Neural progenitor cell (in vitro differentiated cells): ENCODE measurements around the gene PGBD5. TPM values are rescaled to one million over a fixed set of nuclear protein-coding genes. Genes with fewer than 3 reads are reported as not detected.

ENCODE experiments used
- DNase-seq: peaks from one replicate; pipeline ENCODE4 v3.0.0-alpha.2; 2016; ENCODE audit warnings: low spot score
- H2AFZ ChIP-seq: fragments of 200-600 bp; sonication (generic); replicated peaks from 2 replicates; pipeline ENCODE4 v1.6.1; 2016; ENCODE audit warnings: antibody characterized with exemption
- H3F3A ChIP-seq: fragments of 200-600 bp; sonication (generic); 2 replicates; pipeline ENCODE4 v1.6.1; 2016; ENCODE audit warnings: antibody characterized with exemption, low read depth
- H3K27ac ChIP-seq: fragments of 200-600 bp; sonication (generic); 2 replicates; pipeline ENCODE4 v1.5.1; 2016; ENCODE audit warnings: mild to moderate bottlenecking
- H3K27me3 ChIP-seq: fragments of 200-600 bp; sonication (generic); 2 replicates; pipeline ENCODE4 v1.6.1; 2016; ENCODE audit warnings: mild to moderate bottlenecking, moderate library complexity
- H3K36me3 ChIP-seq: fragments of 200-600 bp; sonication (generic); 2 replicates; pipeline ENCODE4 v1.5.1; 2016
- H3K4me1 ChIP-seq: fragments of 200-600 bp; sonication (generic); 2 replicates; pipeline ENCODE4 v1.6.1; 2016; ENCODE audit warnings: mixed run types
- H3K4me2 ChIP-seq: fragments of 200-600 bp; sonication (generic); 2 replicates; pipeline ENCODE4 v1.6.1; 2016
- H3K4me3 ChIP-seq: fragments of 200-600 bp; sonication (generic); 2 replicates; pipeline ENCODE4 v1.5.1; 2016
- H3K79me2 ChIP-seq: fragments of 200-600 bp; sonication (generic); 2 replicates; pipeline ENCODE4 v1.6.1; 2016; ENCODE audit warnings: low read depth
- H3K9ac ChIP-seq: fragments of 200-600 bp; sonication (generic); 2 replicates; pipeline ENCODE4 v1.6.1; 2016
- H3K9me3 ChIP-seq: fragments of 200-600 bp; sonication (generic); 2 replicates; pipeline ENCODE4 v1.5.1; 2016; ENCODE audit warnings: low read depth
- H4K20me1 ChIP-seq: fragments of 200-600 bp; sonication (generic); 2 replicates; pipeline ENCODE4 v1.6.1; 2016; ENCODE audit warnings: low read depth
- H3K27ac Mint-ChIP-seq: 3 replicates; pipeline ENCODE4 v1.8.0; 2021; ENCODE audit warnings: mixed read lengths
- H3K27me3 Mint-ChIP-seq: 2 replicates; pipeline ENCODE4 v1.8.0; 2022; ENCODE audit warnings: low read depth, mild to moderate bottlenecking, inconsistent platforms, moderate library complexity, mixed read lengths; ENCODE audit not compliant: insufficient read depth
- H3K36me3 Mint-ChIP-seq: 3 replicates; pipeline ENCODE4 v1.8.0; 2021; ENCODE audit warnings: mixed read lengths
- H3K4me1 Mint-ChIP-seq: 3 replicates; pipeline ENCODE4 v1.8.0; 2021; ENCODE audit warnings: mixed read lengths
- H3K4me3 Mint-ChIP-seq: 3 replicates; pipeline ENCODE4 v1.8.0; 2021; ENCODE audit warnings: mild to moderate bottlenecking, moderate library complexity, mixed read lengths
- H3K9me3 Mint-ChIP-seq: 3 replicates; pipeline ENCODE4 v1.8.0; 2020; ENCODE audit warnings: mixed read lengths
- CTCF ChIP-seq: fragments of 200-600 bp; sonication (generic); IDR thresholded peaks from 2 replicates; pipeline ENCODE4 v1.5.1; 2017; ENCODE audit warnings: antibody characterized with exemption, mild to moderate bottlenecking
- EZH2 ChIP-seq: fragments of 200-600 bp; sonication (generic); IDR thresholded peaks from 2 replicates; pipeline ENCODE4 v1.6.1; 2017; ENCODE audit warnings: antibody characterized with exemption, mild to moderate bottlenecking, moderate library complexity
- EZH2phosphoT487 ChIP-seq: fragments of 200-600 bp; sonication (generic); IDR thresholded peaks from 2 replicates; pipeline ENCODE4 v1.6.1; 2017; ENCODE audit warnings: antibody characterized with exemption
- total RNA-seq: library from RNA; depleted of rRNA; stranded (reverse); fragments of >200 nt; gene quantifications from 2 replicates; pipeline ENCODE4 v1.2.3, GENCODE V29; 2015; ENCODE audit warnings: low replicate concordance

The PGBD5 gene
- total RNA-seq, 1 donor from 2014 or later = 1.2 TPM

DNA sequence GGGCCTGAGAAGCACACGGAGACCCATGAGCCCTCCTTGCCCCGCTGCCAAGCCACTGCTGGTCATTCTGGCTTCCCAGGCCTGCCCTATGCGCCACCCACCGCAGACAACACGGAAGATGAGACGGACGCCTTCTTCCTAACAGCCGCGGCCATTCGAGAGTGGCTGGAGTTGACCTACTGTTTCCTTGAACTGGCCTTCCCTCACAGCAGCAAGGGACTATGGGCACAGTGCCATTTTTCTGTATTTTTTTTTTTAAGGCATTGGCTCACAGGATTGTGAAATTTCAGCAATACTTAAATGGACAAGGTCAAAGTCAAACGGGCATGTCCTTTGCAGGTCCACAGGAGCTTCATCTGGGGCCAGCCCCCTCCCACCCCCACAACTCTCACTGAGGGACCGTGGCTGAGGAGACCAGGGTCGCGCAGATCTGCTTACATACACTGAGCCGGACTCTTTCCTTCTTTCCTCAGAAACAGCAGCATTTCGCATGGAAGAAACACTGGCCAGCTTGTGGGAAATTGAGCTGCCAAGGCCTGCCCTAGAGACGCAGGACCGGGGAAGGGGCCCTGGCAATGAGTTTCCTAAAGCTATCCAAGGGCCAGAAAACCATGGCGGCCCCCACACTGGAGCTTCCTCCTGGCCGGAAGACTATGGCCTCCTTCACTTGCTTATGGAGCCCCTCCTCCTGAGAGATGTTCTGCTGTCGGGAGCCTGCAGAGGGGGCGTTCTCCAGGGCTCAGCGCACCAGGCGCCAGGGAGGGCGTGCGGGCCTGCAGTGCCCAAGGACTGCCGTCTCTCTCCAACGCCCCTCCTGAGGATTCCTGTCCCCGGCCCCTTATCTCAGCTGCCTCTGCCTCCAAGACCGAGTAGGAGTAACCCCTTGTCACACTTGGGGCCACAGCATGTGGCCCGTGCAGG, 98.9 kb downstream of the PGBD5 start:
- H3K27me3 Mint-ChIP-seq = no peaks in the 10 kb centered on the region
- Histone ChIP-seq H2AFZ (no peak overlapping the region), H3K36me3 (no peaks in the 10 kb centered on the region), H3K9me3 (no peaks in the 10 kb centered on the region), H3F3A (peaks cover 8% of the 10 kb centered on the region), H3K79me2 (no peaks in the 10 kb centered on the region), H3K4me3 (no peak overlapping the region), H3K27ac (no peak overlapping the region), H3K27me3 (no peaks in the 10 kb centered on the region), H3K9ac (no peak overlapping the region), H3K4me1 (peaks cover 4% of the 10 kb centered on the region), H4K20me1 (no peaks in the 10 kb centered on the region), H3K4me2 (no peak overlapping the region)
- H3K4me1 Mint-ChIP-seq = peaks cover 3% of the 10 kb centered on the region
- peaks cover 11% of the 10 kb centered on the region for H3K36me3 Mint-ChIP-seq
- TF ChIP-seq CTCF (no peak), EZH2phosphoT487 (no peak), EZH2 (no peak)
- H3K27ac Mint-ChIP-seq = no peak overlapping the region
- H3K4me3 Mint-ChIP-seq = no peak overlapping the region
- no peaks in the 10 kb centered on the region for H3K9me3 Mint-ChIP-seq
- no peak for DNase-seq

DNA sequence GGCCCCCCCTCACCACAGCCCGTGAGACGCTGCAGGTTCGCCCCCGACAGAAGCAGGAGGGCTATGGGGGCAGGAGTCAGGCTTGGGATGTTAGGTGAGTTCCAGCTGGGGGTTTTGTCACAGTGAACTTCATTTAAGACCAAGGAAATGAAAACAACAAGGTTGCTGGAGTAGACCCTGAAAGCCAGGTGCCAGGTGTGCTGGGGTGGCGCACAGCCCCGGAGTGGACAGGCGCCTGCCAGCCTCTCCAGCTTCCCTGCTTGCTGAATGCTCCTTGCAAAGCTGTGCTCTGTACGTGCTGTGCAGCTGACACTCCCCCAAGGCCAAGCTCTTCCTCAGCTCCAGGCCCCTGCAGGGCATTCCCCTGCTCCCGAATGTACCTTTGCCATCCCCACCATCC, 102.4 kb downstream of the PGBD5 start:
- H3K4me1 Mint-ChIP-seq = no peaks in the 10 kb centered on the region
- no peaks in the 10 kb centered on the region for H3F3A ChIP-seq
- no peak overlapping the region for H3K4me3 Mint-ChIP-seq
- H2AFZ ChIP-seq = no peak overlapping the region
- H4K20me1 ChIP-seq = no peaks in the 10 kb centered on the region
- H3K4me3 ChIP-seq = no peak overlapping the region
- no peak for DNase-seq
- H3K27me3 Mint-ChIP-seq = peaks cover 2% of the 10 kb centered on the region
- H3K4me1 ChIP-seq = no peaks in the 10 kb centered on the region
- no peak overlapping the region for H3K4me2 ChIP-seq
- H3K79me2 ChIP-seq = no peaks in the 10 kb centered on the region
- H3K9me3 Mint-ChIP-seq = no peaks in the 10 kb centered on the region
- H3K27me3 ChIP-seq = no peaks in the 10 kb centered on the region
- TF ChIP-seq EZH2 = no peak
- no peak for TF ChIP-seq CTCF
- no peak for TF ChIP-seq EZH2phosphoT487
- peaks cover 8% of the 10 kb centered on the region for H3K36me3 Mint-ChIP-seq
- no peaks in the 10 kb centered on the region for H3K9me3 ChIP-seq
- no peak overlapping the region for H3K27ac ChIP-seq
- H3K36me3 ChIP-seq = no peaks in the 10 kb centered on the region
- H3K27ac Mint-ChIP-seq = no peak overlapping the region
- H3K9ac ChIP-seq = no peak overlapping the region

DNA sequence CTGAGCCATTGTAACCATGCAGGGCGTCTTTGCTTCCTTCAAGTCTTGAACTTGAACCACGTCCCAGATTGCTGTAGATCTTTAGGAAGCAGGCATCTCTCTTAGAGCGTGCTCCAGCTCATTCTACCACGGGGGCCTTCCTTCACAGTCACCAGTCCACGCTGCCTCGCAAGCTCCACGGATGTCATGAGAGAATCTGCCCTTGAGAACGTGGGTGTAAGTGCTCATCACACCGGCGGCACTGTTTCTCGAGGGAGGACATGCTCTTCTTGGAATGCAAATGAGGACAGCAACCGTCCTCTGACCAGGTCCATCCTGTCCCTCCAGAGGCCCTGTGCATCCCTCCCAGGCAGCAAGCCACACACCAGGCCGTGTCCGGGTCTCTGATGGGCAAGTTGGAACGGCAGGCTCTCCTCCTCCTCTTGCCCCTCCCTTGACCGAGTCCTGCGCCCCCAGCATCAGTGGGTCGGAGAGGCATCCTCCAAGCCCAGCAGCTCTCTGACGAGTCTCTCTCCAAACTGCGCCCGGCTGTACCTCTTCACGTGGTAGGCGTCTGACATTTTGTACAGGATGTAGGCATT, 103.1 kb downstream of the PGBD5 start:
- Histone ChIP-seq H3K4me3 (no peak overlapping the region), H3K36me3 (no peaks in the 10 kb centered on the region), H3F3A (no peaks in the 10 kb centered on the region), H3K79me2 (no peaks in the 10 kb centered on the region), H3K9ac (no peak overlapping the region), H3K9me3 (no peaks in the 10 kb centered on the region), H3K4me1 (no peaks in the 10 kb centered on the region), H3K27me3 (no peaks in the 10 kb centered on the region), H3K4me2 (no peak overlapping the region), H3K27ac (no peak overlapping the region), H2AFZ (no peak overlapping the region), H4K20me1 (no peaks in the 10 kb centered on the region)
- Mint-ChIP-seq H3K4me1 (no peaks in the 10 kb centered on the region), H3K4me3 (no peak overlapping the region), H3K36me3 (peaks cover 8% of the 10 kb centered on the region), H3K9me3 (no peaks in the 10 kb centered on the region), H3K27me3 (peaks cover 2% of the 10 kb centered on the region), H3K27ac (no peak overlapping the region)
- DNase-seq = no peak
- TF ChIP-seq EZH2 (no peak), CTCF (no peak), EZH2phosphoT487 (no peak)
